H7 (cell line): ENCODE results near the gene FBXO7. TPM values are rescaled to one million over a fixed set of nuclear protein-coding genes. Genes with fewer than 3 reads are reported as not detected.

Source experiments
- DNase-seq: peaks from one replicate; pipeline ENCODE4 v3.0.0; 2012
- H3K27me3 ChIP-seq: 2 replicates; pipeline ENCODE4 v1.6.0; 2011; ENCODE audit warnings: mild to moderate bottlenecking, low read length; ENCODE audit not compliant: control insufficient read depth, insufficient read depth
- H3K36me3 ChIP-seq: replicated peaks from 2 replicates; pipeline ENCODE4 v1.5.1; 2011; ENCODE audit warnings: low read length; ENCODE audit not compliant: control insufficient read depth, insufficient read depth
- H3K4me3 ChIP-seq: 2 replicates; pipeline ENCODE4 v1.5.1; 2011; ENCODE audit warnings: low read depth, mild to moderate bottlenecking, control low read depth, low read length, moderate library complexity; ENCODE audit not compliant: insufficient read depth
- total RNA-seq: library from RNA; depleted of rRNA; stranded (reverse); fragments of >200 nt; shearing (Covaris generic); gene quantifications from 2 replicates; pipeline ENCODE4 v1.2.3, GENCODE V29; 2014

Gene FBXO7
- total RNA-seq, 1 experiment from 2014 or later = 99.2 TPM

DNA sequence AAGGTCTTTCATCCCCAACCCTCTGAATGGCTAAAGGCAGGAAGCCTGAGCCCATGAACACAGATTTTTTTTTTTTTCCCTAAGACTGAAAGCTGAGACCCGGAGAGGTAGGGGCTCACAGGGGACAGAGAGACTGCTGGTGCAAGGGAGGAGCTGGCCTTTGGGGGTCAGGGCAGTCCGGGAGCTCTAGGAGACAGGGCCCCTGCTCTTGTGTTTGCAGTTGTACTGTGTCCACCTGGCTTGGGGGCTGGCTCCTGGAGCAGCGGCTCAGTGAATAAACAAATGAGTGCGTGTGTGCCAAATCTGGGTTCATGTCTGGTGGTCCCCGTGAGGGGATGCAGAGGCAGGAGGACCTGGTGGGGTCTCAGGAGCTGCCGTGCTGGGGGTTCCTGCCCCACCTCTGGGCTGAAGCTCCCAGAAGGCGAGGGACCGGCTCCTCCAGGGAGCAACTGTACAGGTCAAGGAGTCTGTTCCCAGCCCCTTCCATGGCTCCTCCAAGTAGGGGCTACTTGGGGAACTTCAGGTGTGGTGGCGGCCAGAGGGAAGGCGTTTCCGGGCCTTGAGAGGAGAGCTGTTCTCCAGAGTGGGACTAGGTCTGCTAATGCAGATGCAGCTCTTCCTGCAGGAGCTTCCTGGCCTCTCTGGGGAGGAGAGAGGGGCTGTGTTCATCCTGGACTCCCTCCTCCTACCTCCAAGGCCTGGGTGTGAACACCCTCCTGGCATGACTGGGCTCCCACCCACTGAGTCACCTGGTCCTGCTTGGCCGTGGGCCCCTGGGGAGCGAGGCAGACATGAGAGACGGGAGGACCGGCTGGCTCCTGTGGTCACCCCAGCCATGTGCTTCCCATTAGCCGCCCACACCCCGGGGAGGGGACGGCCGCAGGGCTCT is 57.6 kb downstream of the FBXO7 start:
- peak; percentile 74 for DNase-seq
- Histone ChIP-seq H3K27me3 (no peaks in the 10 kb centered on the region), H3K36me3 (no peaks in the 10 kb centered on the region), H3K4me3 (peak overlapping the region; percentile 6; the same call in 1 of the 2 replicates)

DNA sequence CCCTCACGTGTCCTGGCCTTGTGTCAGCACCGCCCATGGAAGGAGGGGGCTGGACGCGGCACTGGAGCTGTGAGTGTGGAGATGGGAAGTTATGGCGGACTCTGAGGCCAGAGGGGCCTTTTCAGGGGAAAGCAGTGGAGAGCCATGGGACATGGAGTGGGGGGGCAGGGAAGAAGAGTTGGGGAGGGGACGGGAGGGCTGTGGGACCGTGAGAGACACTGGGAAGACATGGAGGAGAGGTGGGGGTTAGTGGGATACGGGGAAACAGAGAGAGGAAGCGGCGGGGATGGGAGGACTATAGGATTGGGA is 58.2 kb downstream of the FBXO7 start:
- Histone ChIP-seq H3K36me3 (no peaks in the 10 kb centered on the region), H3K27me3 (no peaks in the 10 kb centered on the region), H3K4me3 (no peak overlapping the region)
- DNase-seq = no peak

DNA sequence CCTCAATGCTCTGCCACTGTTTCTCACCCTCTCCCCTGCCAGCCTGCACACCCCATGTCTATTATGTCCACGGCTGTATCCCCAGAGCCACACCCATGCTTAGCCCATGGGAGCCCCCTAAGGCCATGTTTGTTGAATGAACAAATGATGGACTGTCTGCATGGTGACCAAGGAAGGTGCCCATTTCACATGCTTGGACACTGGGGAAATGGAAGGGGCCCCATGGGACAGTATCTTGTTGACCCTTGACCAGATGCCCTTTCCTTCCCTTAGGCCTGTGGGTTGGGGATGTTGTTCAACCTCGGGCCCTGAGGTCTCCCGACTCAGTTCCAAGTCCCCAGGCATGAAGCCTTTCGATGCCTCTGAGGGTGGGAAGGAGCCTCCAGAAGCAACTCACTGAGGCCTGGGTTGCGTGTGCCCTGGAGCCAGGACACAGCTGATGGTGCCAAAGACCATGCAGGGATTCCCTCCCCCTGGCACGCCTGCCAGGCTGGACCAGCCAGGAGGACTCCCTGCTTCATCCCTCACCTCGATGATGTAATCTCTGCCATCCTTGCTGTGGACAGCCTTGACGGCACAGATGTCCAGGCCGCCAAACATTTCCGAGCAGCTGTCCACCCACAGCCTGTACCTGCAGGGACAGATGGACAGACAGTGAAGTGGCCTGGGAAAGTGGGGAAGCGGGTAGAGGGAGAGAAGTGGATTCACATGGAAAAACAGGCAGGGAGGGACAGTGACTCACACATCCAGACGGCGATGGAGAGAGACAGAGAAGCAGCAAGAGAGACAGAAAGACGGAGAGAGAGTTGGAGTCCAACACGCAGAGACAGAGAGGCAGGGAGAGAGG is 58.9 kb downstream of the FBXO7 start:
- Histone ChIP-seq H3K36me3 (no peaks in the 10 kb centered on the region; the same call in 1 of the 2 replicates), H3K27me3 (no peaks in the 10 kb centered on the region), H3K4me3 (no peak overlapping the region)
- no peak for DNase-seq

DNA sequence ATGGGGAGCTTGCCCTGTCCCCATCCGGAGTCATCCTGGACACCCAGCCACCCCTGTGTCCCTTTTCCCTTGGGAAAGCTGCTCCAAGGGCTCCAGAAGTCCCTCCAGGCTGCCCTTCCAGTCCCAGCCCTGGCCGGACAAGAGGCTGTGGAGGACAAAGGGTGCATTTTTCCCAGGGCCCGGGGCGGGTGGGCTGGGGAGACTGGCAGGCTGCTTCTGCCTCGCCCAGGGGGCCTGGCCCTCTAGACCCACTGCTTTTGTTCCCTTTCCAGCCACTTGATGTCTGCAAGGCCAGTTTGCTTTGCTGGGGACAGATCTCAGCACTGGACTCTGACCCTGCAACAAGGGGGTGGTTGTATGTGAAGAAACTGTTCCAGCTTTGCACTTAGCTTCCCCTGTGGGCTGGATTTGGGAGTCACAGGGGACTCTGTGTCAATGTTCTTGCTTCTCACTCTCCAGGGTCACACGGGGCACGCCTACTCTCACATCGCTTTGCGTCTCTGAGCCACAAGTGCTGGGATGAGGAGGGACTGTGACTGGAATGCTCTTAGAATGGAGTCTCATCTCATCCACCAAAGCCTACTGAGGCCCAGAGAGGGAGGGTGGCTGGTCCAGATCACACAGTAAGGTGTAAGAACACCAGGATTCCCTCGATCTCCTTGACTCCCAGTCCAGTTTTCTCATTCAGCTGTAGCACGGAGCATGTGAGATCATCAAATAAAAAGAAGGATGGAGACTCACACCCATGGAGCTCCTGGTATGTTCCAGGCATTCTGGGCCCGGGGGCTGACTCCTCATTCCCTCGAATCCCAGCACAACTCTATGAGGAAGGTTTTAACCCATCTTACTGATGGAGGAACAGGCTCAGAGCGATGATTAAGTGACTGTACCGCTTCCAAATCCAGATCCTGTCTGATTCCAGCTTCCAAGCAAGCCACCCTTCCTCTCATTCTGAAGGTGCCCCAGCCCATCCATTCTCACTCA is 59.9 kb downstream of the FBXO7 start:
- H3K4me3 ChIP-seq = no peak overlapping the region
- no peaks in the 10 kb centered on the region; the same call in 1 of the 2 replicates for H3K36me3 ChIP-seq
- no peaks in the 10 kb centered on the region for H3K27me3 ChIP-seq
- DNase-seq = no peak

DNA sequence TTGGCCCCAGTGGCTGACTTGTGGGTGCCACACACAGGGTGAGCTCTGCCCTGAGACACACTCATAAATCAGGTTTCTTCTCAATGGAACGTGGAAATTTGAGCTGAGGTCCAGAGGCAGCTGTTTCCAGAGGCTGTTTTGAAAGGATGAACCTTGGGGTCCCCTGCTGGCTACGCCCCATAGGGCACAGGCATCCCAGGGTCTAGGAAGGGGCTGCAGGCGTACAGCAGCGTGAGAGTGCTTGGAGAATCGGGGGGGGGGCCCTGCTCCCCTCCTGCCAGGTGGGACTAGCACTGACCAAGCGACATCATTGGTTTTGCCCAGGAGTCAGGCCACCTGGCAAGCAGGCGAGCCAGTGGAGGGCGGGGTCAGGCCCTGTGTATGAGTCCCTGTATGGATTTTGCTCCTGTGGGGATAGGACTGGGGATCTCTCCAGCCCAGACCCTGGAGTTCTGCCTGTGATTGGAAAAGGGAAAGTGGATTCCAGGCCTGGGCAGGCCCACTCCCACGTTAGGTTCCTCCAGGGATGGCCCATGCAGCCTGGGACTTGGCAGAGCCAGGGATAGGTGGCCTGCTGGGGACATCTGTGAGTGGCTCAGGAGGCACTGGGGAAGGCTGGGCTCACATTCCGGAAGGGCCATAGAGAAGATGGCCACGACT is 61.0 kb downstream of the FBXO7 start:
- Histone ChIP-seq H3K36me3 (no peaks in the 10 kb centered on the region; the same call in 1 of the 2 replicates), H3K27me3 (no peaks in the 10 kb centered on the region), H3K4me3 (no peak overlapping the region)
- no peak for DNase-seq

DNA sequence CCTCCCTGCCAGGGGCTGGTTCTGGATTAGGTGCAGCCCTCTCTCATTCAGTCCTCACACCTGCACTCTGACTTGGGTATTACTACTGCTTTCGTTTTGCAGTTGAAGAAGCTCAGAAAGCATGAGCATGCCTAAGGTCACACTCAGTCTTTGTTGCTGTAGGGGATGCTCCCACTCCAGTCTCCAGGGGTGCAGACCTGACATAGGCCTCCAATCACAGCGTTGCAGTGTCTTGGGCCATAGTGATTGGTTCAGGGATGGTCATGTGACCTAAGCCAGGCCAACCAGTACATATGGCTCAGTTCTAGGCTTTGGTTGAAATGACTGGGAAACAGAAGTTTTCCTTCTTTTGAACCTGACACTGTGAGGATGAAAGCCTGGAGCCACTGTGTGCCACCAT is 61.7 kb downstream of the FBXO7 start:
- DNase-seq = no peak
- Histone ChIP-seq H3K4me3 (no peak overlapping the region), H3K36me3 (no peaks in the 10 kb centered on the region; the same call in 1 of the 2 replicates)

DNA sequence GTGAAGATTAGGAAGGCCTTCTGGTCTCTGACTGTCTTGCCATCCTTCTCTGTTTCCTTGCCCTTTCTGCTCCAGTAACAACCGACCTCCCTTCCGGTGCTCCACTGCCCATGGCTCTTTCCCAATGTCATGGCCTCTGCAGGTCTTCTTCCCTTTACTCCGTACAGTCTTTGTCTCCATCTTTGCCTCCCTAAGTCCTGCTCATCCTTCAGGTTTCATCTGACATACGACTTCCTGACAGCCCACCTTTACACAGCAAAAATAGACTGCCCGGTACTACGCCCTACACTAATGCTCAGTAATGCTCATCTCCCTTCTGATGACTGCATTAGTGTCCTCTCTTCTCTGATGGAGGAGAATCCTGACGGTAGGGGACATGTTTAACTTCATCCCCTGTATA is 63.9 kb downstream of the FBXO7 start:
- no peak for DNase-seq
- Histone ChIP-seq H3K27me3 (no peaks in the 10 kb centered on the region), H3K36me3 (no peaks in the 10 kb centered on the region; the same call in 1 of the 2 replicates), H3K4me3 (no peak overlapping the region)

More for the DNA sequence above, 61.7 kb downstream of the FBXO7 start:
- no peaks in the 10 kb centered on the region for H3K27me3 ChIP-seq

DNA sequence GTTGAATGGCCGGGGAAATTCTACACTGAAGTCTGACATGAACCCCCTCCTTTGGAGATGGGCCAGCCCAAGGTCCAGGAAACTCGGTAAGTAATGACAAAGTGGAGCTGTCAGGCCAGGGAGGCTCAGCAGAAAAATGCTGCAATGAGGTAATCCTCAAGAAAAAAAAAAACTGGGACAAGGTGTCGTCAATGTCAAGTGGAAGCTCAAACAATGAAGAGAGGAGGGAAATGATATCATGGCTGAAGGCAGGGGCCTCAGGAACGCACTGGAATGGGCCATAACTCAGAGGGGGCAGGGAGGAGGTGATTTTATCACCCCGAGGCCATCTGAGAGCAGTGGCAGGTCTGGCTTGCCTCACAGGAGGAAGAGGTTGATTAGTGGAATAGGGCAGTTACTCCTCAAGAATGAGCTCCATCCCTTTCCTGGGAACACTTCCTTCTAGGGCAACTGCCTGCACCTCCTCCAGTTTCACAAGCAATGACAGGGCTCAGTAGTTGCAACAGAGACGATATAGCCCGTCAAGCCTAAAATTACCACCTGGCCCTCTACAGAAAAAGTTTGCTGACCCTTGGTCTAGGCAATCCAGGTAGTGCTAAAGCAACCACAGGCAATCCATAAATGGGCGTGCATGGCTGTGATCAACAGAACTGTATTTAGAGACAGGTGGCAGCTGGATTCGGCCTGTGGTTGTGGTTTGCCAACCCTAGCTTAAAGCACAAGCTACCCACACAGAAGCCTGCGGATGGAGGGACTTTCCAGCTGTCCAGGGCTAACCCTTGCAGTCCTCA is 65.2 kb downstream of the FBXO7 start:
- no peaks in the 10 kb centered on the region; the same call in 1 of the 2 replicates for H3K36me3 ChIP-seq
- no peaks in the 10 kb centered on the region for H3K27me3 ChIP-seq
- no peak for DNase-seq
- H3K4me3 ChIP-seq = no peak overlapping the region

DNA sequence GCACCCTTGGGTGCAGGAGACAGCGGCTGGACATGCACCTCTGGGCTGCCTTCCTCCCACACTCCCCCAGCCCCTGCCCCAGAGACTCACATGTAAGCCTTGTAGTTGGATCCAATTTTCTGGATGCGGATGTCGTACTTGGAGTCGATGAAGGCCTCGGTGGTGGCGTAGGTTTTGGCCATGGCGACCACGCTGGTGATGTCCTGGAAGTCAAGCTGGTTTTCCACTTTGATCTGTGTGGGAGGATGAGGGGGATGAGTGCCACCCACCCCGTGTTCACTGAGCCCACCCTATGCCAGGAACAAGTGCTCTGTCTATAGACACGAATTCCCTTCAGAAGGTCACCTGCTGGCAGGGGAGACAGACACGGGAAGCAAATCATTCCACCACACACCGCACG is 66.9 kb downstream of the FBXO7 start:
- no peak for DNase-seq
- no peaks in the 10 kb centered on the region for H3K27me3 ChIP-seq
- H3K4me3 ChIP-seq = no peak overlapping the region
- no peaks in the 10 kb centered on the region; the same call in 1 of the 2 replicates for H3K36me3 ChIP-seq

DNA sequence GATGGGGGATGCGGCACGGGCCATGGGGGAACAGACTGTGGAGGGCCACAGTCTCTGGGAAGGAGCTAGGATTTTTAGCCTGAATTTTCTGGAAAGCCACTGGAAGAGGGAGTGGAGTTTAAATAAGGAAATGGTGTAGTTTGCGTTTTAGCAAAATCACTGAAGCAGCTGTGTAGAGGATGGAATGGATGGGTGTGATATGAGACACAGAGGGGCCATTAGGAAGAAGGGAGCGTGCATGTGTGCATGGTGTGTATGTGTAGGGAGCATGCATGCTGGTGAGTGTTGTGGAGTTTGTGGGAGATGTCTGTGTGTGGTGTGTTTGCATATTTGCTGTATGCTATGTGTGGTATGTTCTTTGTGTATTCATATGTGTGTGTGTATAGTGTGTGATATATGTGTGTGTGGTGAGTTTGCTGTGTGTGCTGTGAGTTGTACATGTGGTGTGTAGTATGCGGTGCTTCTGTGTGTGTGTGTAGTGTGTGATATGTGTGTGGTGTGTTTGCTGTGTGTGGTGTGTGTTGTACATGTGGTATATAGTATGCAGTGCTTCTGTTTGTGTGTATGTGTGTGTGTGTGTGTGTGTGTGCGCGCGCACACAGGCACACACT is 67.6 kb downstream of the FBXO7 start:
- no peaks in the 10 kb centered on the region for H3K27me3 ChIP-seq
- H3K36me3 ChIP-seq = no peaks in the 10 kb centered on the region; the same call in 1 of the 2 replicates
- no peak overlapping the region for H3K4me3 ChIP-seq
- no peak for DNase-seq

DNA sequence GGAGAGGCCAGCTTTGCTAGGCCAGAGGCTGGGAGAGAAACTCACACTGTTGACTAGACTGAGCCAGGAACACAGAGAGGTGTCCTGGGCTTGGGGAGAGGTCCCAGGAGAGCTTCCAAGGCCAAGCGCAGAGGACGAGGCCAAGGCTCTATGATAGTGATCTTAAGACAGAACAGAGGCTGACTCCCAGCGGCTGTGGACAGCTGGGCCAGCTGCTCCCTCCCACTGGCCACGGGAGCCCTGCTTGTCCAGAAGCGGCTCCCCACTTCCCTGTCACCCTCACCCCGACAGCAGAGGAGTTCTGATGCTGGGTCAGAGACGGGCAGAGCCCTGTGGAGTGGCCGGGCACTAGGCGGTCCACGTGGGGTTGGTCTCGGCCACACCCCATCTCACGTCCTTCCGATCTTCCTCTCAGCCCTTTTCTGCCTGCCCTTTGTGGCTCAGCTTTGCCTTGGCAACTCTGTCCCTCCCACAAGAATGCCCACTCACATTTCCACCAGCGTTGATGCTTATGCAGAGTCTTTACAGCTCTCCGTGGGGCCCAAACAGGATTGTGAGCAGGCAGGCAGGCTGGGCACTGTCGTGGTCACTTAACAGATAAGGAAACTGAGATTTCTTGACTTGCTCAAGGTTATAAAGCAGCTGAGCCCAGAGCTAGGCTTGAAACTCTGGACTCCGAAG is 68.2 kb downstream of the FBXO7 start:
- no peaks in the 10 kb centered on the region; the same call in 1 of the 2 replicates for H3K36me3 ChIP-seq
- no peak overlapping the region for H3K4me3 ChIP-seq
- DNase-seq = no peak
- no peaks in the 10 kb centered on the region for H3K27me3 ChIP-seq

DNA sequence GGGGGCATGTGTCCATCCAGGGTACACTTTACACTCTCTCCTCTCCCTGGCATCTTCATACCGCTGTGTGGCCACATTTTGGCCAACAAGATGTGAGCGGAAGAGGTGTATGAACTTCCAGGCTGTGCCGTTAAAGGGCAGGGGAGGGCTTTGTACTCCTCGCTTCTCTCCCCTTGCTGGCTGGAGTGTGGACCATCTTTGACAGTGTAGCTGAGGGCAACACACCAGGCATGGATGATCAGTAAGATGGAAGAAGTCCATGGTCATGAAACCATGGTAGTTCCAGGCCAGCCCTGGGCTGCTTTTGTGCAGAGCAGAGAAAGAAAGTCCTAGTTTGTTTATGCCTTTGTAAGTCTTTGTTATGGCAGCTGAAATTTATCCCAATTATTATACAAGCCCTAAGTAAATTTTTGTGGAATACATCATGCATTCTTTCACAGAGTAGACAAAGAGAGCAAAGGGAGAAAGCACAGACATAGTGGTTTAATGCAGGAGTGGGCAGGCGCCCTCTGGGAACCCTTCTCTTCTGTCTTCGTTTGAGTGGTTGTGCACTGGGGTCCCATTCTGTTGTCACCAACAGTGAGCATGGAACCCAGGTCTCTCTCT is 70.4 kb downstream of the FBXO7 start:
- Histone ChIP-seq H3K36me3 (no peaks in the 10 kb centered on the region), H3K4me3 (no peak overlapping the region), H3K27me3 (no peaks in the 10 kb centered on the region)
- DNase-seq = no peak
